Upper lobe of left lung (tissue), 6 donors: ENCODE data around the gene CAMSAP1. TPM values are rescaled to one million over a fixed set of nuclear protein-coding genes. Genes with fewer than 3 reads are reported as not detected.

Source experiments
- ATAC-seq, 2 donors: fragments of 200-7000 bp; cut with Tn5 transposase; one replicate each; pipeline ENCODE4 v1.9.1; 2022; ENCODE audit warnings: mild to moderate bottlenecking in 2 of 2, moderate library complexity in 2 of 2; ENCODE audit not compliant: low FRiP score in 2 of 2
- DNase-seq, 2 donors: peaks; one replicate each; pipeline ENCODE4 v3.0.0-alpha.2; 2019 to 2020
- H3K27ac ChIP-seq, 4 donors: fragments of 200-600 bp; sonication (generic); one replicate each; pipeline ENCODE4 v1.5.1; 2016 to 2019
- H3K27me3 ChIP-seq, 4 donors: fragments of 200-600 bp; sonication (generic); one replicate each; pipeline ENCODE4 v1.5.1; 2017 to 2019
- H3K36me3 ChIP-seq, 4 donors: fragments of 200-600 bp; sonication (generic); one replicate each; pipeline ENCODE4 v1.5.1; 2016 to 2019
- H3K4me1 ChIP-seq, 4 donors: fragments of 200-600 bp; sonication (generic); one replicate each; pipeline ENCODE4 v1.5.1; 2018 to 2019
- H3K4me3 ChIP-seq, 4 donors: fragments of 200-600 bp; sonication (generic); one replicate each; pipeline ENCODE4 v1.5.1; 2017 to 2019; ENCODE audit warnings: mild to moderate bottlenecking in 2 of 4, moderate library complexity in 1 of 4
- H3K9me3 ChIP-seq, 4 donors: fragments of 200-600 bp; sonication (generic); one replicate each; pipeline ENCODE4 v1.5.1; 2018 to 2019
- EP300 ChIP-seq, 4 donors: sonication (generic); formaldehyde crosslinking; IDR thresholded peaks; one replicate each; pipeline ENCODE4 v1.5.1; 2017; ENCODE audit warnings: antibody characterized with exemption in 4 of 4, control low read depth in 2 of 4
- POLR2A ChIP-seq, 4 donors: fragments of 450-650 bp; IDR thresholded peaks; one replicate each; pipeline ENCODE4 v1.5.1; 2016 to 2017; ENCODE audit warnings: antibody characterized with exemption in 4 of 4, mild to moderate bottlenecking in 2 of 4
- POLR2AphosphoS5 ChIP-seq, 2 donors: sonication (generic); formaldehyde crosslinking; IDR thresholded peaks; one replicate each; pipeline ENCODE4 v1.5.1; 2017; ENCODE audit warnings: antibody characterized with exemption in 2 of 2
- WGBS, 2 donors: methylation state at CpG; one replicate each; pipeline ENCODE4 v1.1.5; 2017 to 2018; 5-methylcytosine and 5-hydroxymethylcytosine counted together
- total RNA-seq, 6 donors: library from RNA; depleted of rRNA in 4 of 6; stranded (reverse); fragments of >200 nt in 4 of 6; gene quantifications; one replicate each; pipeline versions ENCODE4 v1.1.0 to v1.2.1, GENCODE V29; 2016 to 2021
- TF ChIP-seq, protein P1 (sequence below), 6 experiments: fragments of 450-650 bp in 4 of 6; fragments of 200-600 bp in 2 of 6; sonication (generic) in 2 of 6; IDR thresholded peaks; one replicate each; pipeline ENCODE4 v1.5.1; 2016 to 2019; ENCODE audit warnings: antibody characterized with exemption in 6 of 6
- donor health status: DM: no; HTN: no; CAD: no; lungs with moderate emphysema.
- donor health status: DM: no; HTN: yes; CAD: no; lungs with severe emphysema.

Gene CAMSAP1
- total RNA-seq, 6 donors from 2014 or later = 29.9 to 39.7 (median 34.1) TPM

DNA sequence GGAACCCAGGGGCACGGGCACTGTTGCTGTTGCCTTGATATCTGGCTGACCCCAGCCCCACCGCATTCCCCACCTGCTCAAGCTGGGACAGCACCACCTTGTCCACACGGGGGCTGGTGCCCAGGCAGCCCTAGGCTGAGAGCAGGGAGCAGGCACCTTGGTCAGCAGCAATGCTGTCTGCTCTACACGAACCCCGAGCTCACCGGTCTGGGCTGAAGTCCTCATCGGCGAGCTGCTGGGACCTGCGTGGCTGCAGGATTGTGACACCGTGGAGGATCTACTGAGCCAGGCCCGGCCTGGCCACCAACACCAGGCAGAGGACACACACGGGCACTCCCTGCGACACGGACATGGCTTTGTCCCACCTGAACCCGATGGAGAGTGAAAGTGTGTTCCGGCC lies 127.3 kb downstream of the CAMSAP1 start:
- DNase-seq (peak in 1 of 2 donors; percentile 56), ATAC-seq (no peak)
- Histone ChIP-seq H3K4me1 (no peaks in the 10 kb centered on the region), H3K9me3 (no peaks in the 10 kb centered on the region), H3K4me3 (no peak overlapping the region), H3K27ac (no peak overlapping the region), H3K27me3 (no peaks in the 10 kb centered on the region), H3K36me3 (no peaks in the 10 kb centered on the region)
- whole genome bisulfite sequencing, 2 donors = 85 to 89% methylated on average over 9 to 14 of the region's 16 CpGs
- no peak for TF ChIP-seq POLR2A (IDR thresholded peaks at IDR 0.05)
- TF ChIP-seq, protein P1, sequence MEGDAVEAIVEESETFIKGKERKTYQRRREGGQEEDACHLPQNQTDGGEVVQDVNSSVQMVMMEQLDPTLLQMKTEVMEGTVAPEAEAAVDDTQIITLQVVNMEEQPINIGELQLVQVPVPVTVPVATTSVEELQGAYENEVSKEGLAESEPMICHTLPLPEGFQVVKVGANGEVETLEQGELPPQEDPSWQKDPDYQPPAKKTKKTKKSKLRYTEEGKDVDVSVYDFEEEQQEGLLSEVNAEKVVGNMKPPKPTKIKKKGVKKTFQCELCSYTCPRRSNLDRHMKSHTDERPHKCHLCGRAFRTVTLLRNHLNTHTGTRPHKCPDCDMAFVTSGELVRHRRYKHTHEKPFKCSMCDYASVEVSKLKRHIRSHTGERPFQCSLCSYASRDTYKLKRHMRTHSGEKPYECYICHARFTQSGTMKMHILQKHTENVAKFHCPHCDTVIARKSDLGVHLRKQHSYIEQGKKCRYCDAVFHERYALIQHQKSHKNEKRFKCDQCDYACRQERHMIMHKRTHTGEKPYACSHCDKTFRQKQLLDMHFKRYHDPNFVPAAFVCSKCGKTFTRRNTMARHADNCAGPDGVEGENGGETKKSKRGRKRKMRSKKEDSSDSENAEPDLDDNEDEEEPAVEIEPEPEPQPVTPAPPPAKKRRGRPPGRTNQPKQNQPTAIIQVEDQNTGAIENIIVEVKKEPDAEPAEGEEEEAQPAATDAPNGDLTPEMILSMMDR (IDR thresholded peaks at IDR 0.05) = no peak
- TF ChIP-seq EP300 (IDR thresholded peaks at IDR 0.05) = no peak
- no peak for TF ChIP-seq POLR2AphosphoS5 (IDR thresholded peaks at IDR 0.05)

DNA sequence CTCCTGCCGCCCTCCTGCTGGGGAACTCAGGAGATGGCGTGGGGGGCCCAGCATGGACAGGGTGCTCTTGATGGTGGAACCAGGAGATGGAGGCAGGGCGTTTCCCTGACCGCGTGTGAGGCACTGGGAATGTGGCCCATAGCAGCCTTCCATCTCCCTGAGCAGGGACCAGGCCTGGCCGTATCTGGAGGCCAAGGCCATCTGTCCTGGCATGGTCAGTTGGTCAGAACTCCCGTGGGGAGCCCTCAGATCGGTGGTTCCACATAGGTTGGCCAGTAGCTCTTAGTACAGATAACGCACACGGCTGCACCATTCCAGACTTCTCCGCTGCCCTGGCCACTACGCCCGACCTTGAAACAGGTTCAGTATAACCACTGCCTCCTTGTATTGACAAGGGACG lies 127.8 kb downstream of the CAMSAP1 start:
- no peak for ATAC-seq
- Histone ChIP-seq H3K36me3 (no peaks in the 10 kb centered on the region), H3K4me1 (no peaks in the 10 kb centered on the region), H3K4me3 (no peak overlapping the region), H3K27ac (no peak overlapping the region), H3K27me3 (no peaks in the 10 kb centered on the region), H3K9me3 (no peaks in the 10 kb centered on the region)
- WGBS, 2 donors = 89 to 91% methylated on average over 12 to 14 of the region's 14 CpGs
- no peak for DNase-seq
- TF ChIP-seq, protein P1 (IDR thresholded peaks at IDR 0.05) = no peak
- no peak for TF ChIP-seq EP300 (IDR thresholded peaks at IDR 0.05)
- TF ChIP-seq POLR2A (IDR thresholded peaks at IDR 0.05) = no peak
- TF ChIP-seq POLR2AphosphoS5 (IDR thresholded peaks at IDR 0.05) = no peak

DNA sequence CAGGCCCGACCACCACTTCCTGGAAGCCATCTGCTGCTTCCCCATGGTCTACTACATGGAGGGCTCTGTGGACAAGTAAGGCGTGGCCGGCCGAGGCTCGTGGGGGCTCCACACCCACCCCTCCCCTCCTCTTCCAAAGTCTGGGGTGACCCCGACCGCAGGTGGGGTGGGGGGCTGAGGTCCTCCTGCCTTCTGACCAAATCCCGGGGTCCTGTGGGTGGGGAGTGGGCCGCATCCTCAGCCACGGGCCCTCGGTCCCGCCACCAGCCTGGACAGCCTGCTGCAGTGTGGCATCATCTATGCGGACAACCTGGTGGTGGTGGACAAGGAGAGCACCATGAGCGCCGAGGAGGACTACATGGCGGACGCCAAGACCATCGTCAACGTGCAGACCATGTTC lies 128.9 kb downstream of the CAMSAP1 start:
- Histone ChIP-seq H3K9me3 (no peaks in the 10 kb centered on the region), H3K27me3 (no peaks in the 10 kb centered on the region), H3K36me3 (no peaks in the 10 kb centered on the region), H3K27ac (no peak overlapping the region), H3K4me3 (no peak overlapping the region), H3K4me1 (no peaks in the 10 kb centered on the region)
- TF ChIP-seq, protein P1 (IDR thresholded peaks at IDR 0.05) = no peak
- TF ChIP-seq POLR2AphosphoS5 (IDR thresholded peaks at IDR 0.05) (no peak), POLR2A (IDR thresholded peaks at IDR 0.05) (no peak), EP300 (IDR thresholded peaks at IDR 0.05) (no peak)
- ATAC-seq (no peak), DNase-seq (peak in 1 of 2 donors; percentile 74)
- 90% methylated on average over 11 to 19 of the region's 19 CpGs for WGBS, 2 donors

DNA sequence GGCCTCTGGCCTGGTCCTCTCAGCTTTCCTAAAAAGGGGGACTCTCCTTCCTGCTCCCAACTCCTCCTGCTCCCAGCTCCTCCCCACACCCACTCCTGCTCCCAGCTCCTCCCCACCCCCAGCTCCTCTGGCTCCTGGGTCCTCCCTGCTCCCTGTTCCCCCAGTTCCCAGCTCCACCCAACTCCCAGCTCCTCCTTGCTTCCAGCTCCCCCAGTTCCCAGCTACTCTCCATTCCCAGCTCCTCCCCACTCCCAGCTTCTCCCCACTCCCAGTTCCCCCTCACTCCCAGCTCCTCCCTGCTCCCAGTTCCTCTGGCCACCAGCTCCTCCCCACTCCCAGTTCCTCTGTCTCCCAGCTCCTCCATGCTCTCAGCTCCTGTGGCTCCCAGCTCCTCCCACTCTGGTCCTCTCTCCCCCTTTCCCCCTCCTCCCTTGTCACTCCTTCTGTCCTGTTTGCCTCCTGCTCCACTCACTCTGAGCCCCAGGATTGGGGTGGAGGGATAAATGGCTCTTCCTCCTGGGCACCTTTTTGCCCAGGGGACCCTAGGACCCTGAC lies 129.6 kb downstream of the CAMSAP1 start:
- Histone ChIP-seq H3K36me3 (no peaks in the 10 kb centered on the region), H3K9me3 (no peaks in the 10 kb centered on the region), H3K27me3 (no peaks in the 10 kb centered on the region), H3K4me1 (no peaks in the 10 kb centered on the region), H3K4me3 (no peak overlapping the region), H3K27ac (no peak overlapping the region)
- ATAC-seq = no peak
- TF ChIP-seq POLR2AphosphoS5 (IDR thresholded peaks at IDR 0.05) (no peak), EP300 (IDR thresholded peaks at IDR 0.05) (no peak), POLR2A (IDR thresholded peaks at IDR 0.05) (no peak)
- TF ChIP-seq, protein P1 (IDR thresholded peaks at IDR 0.05) = no peak
- DNase-seq = no peak

DNA sequence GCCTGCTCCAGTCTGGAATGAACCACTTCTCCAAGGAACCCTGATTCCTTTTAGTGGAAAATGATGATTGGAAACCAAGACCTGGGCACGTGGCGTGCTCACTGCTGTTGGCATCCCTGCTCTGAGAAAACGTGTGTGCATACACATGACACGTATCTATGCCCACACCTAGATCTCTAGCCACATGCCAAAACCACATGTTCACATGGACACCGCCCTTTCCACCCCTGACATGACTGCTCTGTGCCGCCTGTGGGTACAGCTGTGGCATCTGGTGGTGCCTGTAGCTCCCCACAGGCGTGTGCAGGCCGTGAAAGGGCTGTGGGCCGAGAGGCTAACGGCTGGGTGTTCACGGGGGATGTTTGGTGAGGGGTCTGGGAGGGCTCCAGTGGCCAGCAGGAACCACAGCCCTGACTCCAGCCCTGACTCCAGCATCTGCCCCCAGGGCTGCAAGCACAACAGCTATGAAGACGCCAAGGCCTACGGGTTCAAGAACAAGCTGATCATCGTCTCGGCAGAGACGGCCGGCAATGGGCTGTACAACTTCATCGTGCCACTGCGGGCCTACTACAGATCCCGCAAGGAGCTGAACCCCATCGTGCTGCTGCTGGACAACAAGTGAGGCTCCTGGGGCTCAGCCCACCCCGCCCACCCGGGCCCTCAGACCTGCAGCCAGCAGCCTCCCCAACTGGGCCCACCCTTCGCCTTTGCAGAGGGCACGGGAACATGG lies 130.3 kb downstream of the CAMSAP1 start:
- Histone ChIP-seq H3K27me3 (no peaks in the 10 kb centered on the region), H3K4me1 (no peaks in the 10 kb centered on the region), H3K36me3 (no peaks in the 10 kb centered on the region), H3K9me3 (no peaks in the 10 kb centered on the region), H3K27ac (no peak overlapping the region), H3K4me3 (no peak overlapping the region)
- ATAC-seq (no peak), DNase-seq (peak in 1 of 2 donors; percentile 51)
- TF ChIP-seq POLR2AphosphoS5 (IDR thresholded peaks at IDR 0.05) (no peak), EP300 (IDR thresholded peaks at IDR 0.05) (no peak), POLR2A (IDR thresholded peaks at IDR 0.05) (no peak)
- TF ChIP-seq, protein P1 (IDR thresholded peaks at IDR 0.05) = no peak
- 73 to 83% methylated on average over 4 to 25 of the region's 25 CpGs for WGBS, 2 donors
